ENCODE data around the gene CDH6.

DNA sequence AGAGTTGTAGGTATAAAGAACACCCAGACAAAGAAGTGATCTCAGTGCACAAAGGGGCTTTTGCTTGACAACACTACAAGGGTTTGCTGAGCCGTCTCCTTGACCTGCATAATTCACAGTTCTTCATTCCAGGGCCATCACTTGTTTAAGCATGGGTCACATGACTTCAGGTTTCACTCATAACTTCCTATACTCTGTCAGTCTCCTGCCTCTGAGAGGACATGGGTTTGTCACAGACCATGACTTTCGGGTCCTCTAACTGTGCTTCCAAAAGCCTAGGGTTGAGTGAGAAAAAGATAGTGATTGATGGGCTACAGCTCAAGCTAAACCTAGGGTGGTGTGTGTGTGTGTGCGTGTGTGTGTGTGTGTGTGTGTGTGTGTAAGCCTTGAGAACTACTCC, 166.4 kb downstream of the CDH6 start:
- TF ChIP-seq, protein P1, sequence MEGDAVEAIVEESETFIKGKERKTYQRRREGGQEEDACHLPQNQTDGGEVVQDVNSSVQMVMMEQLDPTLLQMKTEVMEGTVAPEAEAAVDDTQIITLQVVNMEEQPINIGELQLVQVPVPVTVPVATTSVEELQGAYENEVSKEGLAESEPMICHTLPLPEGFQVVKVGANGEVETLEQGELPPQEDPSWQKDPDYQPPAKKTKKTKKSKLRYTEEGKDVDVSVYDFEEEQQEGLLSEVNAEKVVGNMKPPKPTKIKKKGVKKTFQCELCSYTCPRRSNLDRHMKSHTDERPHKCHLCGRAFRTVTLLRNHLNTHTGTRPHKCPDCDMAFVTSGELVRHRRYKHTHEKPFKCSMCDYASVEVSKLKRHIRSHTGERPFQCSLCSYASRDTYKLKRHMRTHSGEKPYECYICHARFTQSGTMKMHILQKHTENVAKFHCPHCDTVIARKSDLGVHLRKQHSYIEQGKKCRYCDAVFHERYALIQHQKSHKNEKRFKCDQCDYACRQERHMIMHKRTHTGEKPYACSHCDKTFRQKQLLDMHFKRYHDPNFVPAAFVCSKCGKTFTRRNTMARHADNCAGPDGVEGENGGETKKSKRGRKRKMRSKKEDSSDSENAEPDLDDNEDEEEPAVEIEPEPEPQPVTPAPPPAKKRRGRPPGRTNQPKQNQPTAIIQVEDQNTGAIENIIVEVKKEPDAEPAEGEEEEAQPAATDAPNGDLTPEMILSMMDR (IDR thresholded peaks at IDR 0.05), result no peak
- TF ChIP-seq POLR2A (IDR thresholded peaks at IDR 0.05), result no peak
